Measurements from ENCODE around the gene ZNF786.

The ZNF786 gene

DNA sequence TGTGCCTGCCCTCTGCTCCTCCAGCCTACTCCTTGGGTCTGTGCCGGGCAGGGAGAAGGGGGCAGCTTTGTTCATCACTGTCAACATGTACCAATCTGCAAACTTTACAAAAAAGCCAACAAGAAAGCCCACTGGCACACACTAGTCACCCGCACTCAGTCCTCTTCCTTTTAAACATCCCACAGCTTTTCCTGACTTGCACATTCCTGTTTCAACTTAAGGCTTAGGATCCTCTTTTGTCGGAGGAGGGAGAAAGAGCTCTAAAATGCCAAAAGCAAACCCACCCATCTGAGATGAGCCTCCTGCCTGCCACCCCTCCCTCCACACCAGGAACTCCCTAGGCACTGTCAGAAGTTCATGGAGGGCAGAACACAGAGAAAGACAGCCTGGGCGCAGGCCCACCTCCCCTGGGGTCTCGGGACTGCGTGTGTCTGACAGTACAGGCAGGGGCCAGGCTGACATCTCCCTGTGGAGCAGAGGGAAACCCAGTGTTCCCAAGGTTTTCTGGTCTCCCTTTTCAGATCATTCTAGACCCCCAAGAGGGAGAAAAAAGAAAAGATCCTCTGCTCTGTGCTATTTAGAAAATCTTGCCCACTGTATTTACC lies 67.7 kb downstream of the ZNF786 start:
- no peak for DNase-seq (ENCODE audit: low read depth)
- TF ChIP-seq, protein P1, sequence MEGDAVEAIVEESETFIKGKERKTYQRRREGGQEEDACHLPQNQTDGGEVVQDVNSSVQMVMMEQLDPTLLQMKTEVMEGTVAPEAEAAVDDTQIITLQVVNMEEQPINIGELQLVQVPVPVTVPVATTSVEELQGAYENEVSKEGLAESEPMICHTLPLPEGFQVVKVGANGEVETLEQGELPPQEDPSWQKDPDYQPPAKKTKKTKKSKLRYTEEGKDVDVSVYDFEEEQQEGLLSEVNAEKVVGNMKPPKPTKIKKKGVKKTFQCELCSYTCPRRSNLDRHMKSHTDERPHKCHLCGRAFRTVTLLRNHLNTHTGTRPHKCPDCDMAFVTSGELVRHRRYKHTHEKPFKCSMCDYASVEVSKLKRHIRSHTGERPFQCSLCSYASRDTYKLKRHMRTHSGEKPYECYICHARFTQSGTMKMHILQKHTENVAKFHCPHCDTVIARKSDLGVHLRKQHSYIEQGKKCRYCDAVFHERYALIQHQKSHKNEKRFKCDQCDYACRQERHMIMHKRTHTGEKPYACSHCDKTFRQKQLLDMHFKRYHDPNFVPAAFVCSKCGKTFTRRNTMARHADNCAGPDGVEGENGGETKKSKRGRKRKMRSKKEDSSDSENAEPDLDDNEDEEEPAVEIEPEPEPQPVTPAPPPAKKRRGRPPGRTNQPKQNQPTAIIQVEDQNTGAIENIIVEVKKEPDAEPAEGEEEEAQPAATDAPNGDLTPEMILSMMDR (conservative IDR thresholded peaks at IDR 0.05; ENCODE audit: control insufficient read depth, insufficient read depth, low read depth, low read length) = no peak
- H3K4me3 ChIP-seq (ENCODE audit: control insufficient read depth, low read depth, low read length) = no peak overlapping the region

DNA sequence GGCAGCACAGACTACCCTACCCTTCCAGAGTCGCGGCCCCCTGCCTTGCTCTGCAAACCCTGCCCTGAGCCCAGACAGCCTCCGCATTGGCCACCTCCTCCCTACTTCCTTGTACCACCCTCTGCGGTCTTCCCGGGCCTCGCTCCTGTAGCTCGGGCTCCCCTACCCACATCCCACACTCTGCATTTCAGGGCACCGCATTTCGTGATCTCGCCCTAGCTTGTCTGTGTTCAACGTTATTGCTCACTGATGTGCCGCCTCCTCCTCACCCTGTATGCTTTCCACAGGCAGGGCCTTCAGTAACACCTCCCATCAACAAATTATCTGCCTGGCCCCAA lies 68.8 kb downstream of the ZNF786 start:
- no peak for DNase-seq (ENCODE audit: low read depth)
- TF ChIP-seq, protein P1 (conservative IDR thresholded peaks at IDR 0.05; ENCODE audit: control insufficient read depth, insufficient read depth, low read depth, low read length) = no peak
- no peak overlapping the region for H3K4me3 ChIP-seq (ENCODE audit: control insufficient read depth, low read depth, low read length)

DNA sequence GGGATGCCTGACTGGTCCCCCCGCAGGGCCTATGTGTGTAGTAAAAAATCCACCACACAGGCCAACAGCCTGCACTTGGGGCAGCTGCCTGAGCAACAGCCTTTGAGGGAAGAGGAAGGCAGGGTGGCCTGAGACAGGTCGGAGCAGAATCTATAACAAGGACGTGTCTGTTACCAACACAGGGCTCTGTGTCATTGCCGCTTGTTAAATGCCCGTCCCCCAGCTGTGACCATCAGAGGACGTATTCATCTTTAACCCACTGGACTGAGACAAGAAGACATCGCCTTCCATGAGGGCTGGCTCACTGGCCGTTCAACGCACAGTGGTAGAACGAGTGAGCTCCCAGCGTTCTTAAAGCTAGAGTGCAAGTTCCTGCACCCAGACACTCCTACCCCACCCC lies 70.0 kb downstream of the ZNF786 start:
- DNase-seq (ENCODE audit: low read depth) = no peak
- no peak overlapping the region for H3K4me3 ChIP-seq (ENCODE audit: control insufficient read depth, low read depth, low read length)
- TF ChIP-seq, protein P1 (conservative IDR thresholded peaks at IDR 0.05; ENCODE audit: control insufficient read depth, insufficient read depth, low read depth, low read length) = no peak
